HK-2 (cell line): Measurements from ENCODE around the gene SH3PXD2A.
A peak's percentile ranks its signal among the peaks of the same experiment; 100 is the strongest.

Experiments
- DNase-seq: peaks from one replicate; pipeline ENCODE4 v3.0.0-alpha.2; 2018; ENCODE audit not compliant: unreplicated experiment

Gene SH3PXD2A

GRCh38 chr10:103582331-103583123 lies 272.8 kb downstream of the SH3PXD2A start:
- no peak for DNase-seq

- DNase-seq, result no peak
Observed at GRCh38 chr10:103581499-103581898, 273.9 kb downstream of the SH3PXD2A start.

- no peak for DNase-seq
Observed at GRCh38 chr10:103580430-103580829, 274.9 kb downstream of the SH3PXD2A start.

- DNase-seq, result no peak
Observed at GRCh38 chr10:103580011-103580410, 275.4 kb downstream of the SH3PXD2A start.

- DNase-seq, result peak; percentile 58
Observed at GRCh38 chr10:103578782-103579382, 276.5 kb downstream of the SH3PXD2A start.

- no peak for DNase-seq
Observed at GRCh38 chr10:103576862-103577261, 278.5 kb downstream of the SH3PXD2A start.

- no peak for DNase-seq
Observed at GRCh38 chr10:103576076-103576471, 279.3 kb downstream of the SH3PXD2A start.

- no peak for DNase-seq
Observed at GRCh38 chr10:103575416-103576075, 279.8 kb downstream of the SH3PXD2A start.

- DNase-seq, result no peak
Observed at GRCh38 chr10:103574097-103575061, 281.0 kb downstream of the SH3PXD2A start.

GRCh38 chr10:103573205-103573487 lies 282.2 kb downstream of the SH3PXD2A start:
- DNase-seq, result no peak

- no peak for DNase-seq
Observed at GRCh38 chr10:103572347-103573204, 282.8 kb downstream of the SH3PXD2A start.

- no peak for DNase-seq
Observed at GRCh38 chr10:103571656-103571975, 283.8 kb downstream of the SH3PXD2A start.

GRCh38 chr10:103570844-103571655 lies 284.3 kb downstream of the SH3PXD2A start:
- no peak for DNase-seq

- no peak for DNase-seq
Observed at GRCh38 chr10:103569896-103570295, 285.5 kb downstream of the SH3PXD2A start.

GRCh38 chr10:103568505-103568904 lies 286.9 kb downstream of the SH3PXD2A start:
- DNase-seq, result no peak

- DNase-seq, result no peak
Observed at GRCh38 chr10:103566536-103566935, 288.8 kb downstream of the SH3PXD2A start.

- DNase-seq, result peak; percentile 52
Observed at GRCh38 chr10:103564776-103565520, 290.4 kb downstream of the SH3PXD2A start.

- no peak for DNase-seq
Observed at GRCh38 chr10:103564116-103564501, 291.3 kb downstream of the SH3PXD2A start.
